ENCODE data around the gene GMDS.

Gene GMDS

GRCh38 chr6:1594445-1595200 is 650.8 kb downstream of the GMDS start:
- no peak for DNase-seq

DNA sequence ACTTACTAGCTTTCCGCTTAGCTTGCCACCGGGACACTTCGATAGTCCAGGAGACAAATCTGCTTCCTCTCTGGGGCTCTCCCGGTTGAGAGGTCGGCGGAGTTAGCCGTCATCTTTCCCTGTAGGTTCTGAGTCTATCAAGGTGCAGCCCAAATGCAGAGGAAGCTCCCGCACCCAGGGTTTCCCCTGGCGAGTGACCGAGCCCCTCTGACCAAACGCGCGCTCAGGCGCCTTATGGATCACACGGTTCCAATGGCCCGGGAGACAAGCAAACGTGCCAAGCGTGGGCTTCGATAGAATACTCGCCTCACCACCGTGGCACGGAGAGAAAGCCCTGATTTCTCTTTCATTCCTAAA is 651.5 kb downstream of the GMDS start:
- no peak for DNase-seq

DNA sequence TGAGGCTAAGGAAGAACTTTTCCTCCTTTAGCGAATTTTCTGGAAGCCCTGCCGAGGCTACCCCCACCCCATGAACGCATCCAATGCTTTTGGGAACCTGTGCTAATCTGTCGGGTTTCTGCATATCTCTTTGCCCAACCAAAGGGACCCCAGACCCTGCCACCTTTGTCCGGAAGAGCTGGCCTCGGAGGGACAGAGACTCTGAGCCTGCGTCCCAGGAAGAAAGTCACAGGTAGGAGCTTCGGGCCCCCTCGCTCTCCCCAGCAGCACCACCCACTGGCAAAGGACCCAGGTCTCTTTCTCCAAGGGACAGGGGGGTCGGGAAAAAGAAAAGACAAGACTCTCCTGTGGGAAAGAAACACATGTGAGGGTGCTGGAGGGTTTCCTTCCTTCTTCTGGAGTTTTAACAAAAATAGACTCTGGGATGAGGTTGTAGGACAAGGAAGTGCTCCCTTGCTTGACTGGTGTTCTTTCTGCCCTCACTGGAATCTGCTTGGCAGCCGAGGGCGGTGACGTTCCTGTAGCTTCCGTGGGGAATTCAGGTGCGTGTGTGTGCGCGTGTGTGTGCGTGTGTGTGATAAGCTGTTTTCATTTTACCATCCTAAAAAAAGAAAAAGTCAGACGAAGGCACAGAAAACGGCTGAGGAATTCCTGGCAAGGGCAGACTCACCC is 652.0 kb downstream of the GMDS start:
- no peak for DNase-seq

DNA sequence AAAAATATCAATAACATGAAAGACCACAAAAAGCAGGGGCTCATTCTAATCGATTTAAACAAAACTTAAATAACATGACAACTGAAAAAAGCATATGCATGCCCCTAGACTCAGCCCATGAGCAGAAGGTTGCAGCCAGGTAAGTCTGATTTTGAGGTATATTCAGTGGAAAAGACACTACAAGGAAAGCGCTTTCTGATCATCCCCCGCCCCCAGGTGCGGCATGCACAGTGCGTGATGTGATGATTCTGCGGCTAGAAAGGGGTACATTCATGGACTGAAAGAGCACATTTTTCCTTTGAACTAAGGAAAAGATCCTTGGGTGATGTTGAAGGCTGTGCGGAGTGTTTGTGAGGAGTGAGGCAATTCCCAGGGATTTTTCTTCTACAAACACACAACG is 652.6 kb downstream of the GMDS start:
- no peak for DNase-seq

- no peak for DNase-seq
Observed at GRCh38 chr6:1591926-1592325, 653.5 kb downstream of the GMDS start.

- DNase-seq = no peak
Observed at GRCh38 chr6:1591243-1591642, 654.2 kb downstream of the GMDS start.

DNA sequence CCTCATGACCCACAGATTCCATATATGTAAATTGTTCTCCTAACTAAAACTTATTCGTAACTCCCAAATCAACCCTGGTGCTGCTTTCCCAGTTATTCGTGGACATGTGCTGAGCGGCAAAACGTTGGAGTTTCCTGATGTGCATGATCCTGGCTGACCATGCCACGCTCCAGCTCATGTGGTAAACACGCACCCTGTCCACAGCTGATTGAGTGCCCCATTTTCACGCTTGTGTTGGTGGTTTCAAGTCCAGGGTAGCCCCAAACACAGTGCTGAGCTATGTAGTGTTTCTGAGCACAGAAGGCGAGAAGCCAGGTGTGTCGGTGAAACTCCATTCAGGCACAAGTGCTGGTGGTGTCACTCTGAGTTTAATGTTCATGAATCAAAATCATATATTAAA is 654.8 kb downstream of the GMDS start:
- no peak for DNase-seq

DNA sequence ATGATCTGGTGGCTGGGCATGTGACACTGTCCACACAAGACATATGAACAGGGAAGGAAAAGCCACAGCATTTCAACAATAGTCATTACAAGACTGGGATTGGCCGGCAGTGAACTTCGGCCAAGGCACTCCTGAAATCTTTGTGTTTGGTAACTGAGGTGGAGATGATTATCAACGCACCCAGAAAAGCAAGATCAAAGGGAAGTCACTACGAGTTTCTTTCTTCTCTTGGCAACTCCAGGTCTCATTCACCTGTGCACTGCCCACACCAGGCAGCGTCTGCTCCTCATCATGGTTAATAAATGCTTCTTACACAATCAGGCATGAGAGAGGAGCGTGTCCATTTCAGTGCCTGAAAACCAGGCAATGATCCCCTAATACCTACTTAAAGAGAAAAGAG is 656.2 kb downstream of the GMDS start:
- DNase-seq = no peak

GRCh38 chr6:1587977-1588376 is 657.4 kb downstream of the GMDS start:
- no peak for DNase-seq

GRCh38 chr6:1587546-1587945 is 657.9 kb downstream of the GMDS start:
- DNase-seq = no peak

GRCh38 chr6:1586861-1587450 is 658.4 kb downstream of the GMDS start:
- no peak for DNase-seq

- DNase-seq = no peak
Observed at GRCh38 chr6:1586256-1586655, 659.1 kb downstream of the GMDS start.

GRCh38 chr6:1585669-1586049 is 659.7 kb downstream of the GMDS start:
- no peak for DNase-seq

- no peak for DNase-seq
Observed at GRCh38 chr6:1584996-1585668, 660.3 kb downstream of the GMDS start.

GRCh38 chr6:1584146-1584545 is 661.3 kb downstream of the GMDS start:
- no peak for DNase-seq

DNA sequence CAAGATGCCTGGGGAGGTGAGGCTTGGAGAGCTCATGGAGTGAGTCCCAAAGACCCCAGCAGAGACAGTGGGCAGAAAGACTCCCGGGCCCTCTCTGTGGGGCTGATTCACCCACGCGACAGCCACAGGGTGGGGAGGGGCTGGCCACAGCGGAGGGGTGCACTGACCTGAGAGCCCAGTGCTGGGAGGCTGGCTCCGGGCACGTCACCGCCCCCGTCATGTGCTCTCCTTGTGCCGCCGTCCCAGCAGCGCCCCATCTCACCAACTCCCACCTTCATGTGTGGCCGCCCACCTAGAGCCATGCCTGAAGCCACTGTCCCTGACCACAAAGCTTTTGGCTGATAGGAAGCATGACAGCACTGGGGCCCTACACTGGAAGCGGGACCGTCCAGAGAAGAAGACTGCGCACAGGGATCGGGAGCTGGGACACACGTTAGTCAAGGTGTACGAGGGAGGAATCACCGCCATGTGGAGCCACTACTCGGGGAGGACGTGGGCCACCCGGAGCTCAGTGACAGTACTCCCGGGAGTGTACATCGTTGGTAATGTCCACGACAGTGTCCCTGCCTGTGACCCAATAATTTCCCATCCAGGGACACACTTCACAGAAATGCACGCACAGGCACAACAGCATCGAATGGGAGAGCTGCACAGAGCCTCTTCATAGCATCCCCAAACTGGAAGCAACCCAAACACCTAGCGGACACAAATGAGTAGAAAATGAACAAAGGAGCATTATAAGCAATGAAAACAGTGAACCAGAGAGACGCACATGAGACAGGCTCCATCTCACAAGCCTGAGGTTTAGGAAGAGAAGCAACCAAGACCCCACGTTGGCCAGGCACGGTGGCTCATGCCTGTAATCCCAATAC is 664.0 kb downstream of the GMDS start:
- DNase-seq = no peak

- no peak for DNase-seq
Observed at GRCh38 chr6:1580585-1580984, 664.8 kb downstream of the GMDS start.

- DNase-seq = no peak
Observed at GRCh38 chr6:1580109-1580508, 665.3 kb downstream of the GMDS start.

GRCh38 chr6:1579096-1579495 is 666.3 kb downstream of the GMDS start:
- no peak for DNase-seq

DNA sequence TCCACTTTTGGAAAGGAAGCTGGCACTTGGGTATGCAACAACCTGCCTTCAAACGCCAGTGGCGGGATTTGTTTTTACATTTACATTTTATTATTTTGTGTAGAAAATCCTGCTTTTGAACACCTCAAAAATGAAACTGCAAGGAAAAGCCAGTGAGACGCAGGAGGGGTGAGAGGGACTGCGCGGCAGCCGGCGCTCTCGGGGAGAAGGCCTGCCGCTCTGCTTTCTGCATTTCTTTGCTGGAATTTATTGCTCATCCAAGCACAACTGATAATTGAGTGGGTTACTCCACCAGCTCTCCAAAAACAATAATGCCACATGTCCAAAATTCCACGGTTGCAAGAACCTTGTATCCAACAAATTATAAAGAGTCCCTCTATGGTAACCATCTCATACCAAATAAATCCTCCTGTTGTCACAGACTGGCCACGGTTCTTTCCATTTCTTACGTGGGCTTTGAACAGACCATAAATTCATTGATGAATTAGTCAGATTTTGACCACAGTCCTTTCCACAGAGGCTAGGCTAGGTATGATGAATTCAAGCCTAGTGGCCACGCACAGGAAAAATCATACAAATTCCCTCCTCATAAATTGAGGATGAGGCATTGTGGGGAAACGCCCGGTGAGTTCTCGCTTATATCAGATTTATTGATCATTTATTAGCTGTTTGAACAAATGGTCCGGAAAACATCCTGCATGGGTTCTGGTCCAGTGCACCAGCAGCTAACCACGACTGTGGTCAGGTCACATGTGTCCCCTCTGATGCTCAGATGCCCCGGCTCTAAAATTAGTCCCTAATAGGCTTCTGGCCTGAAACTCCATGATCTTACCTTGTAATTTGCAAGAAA is 667.3 kb downstream of the GMDS start:
- DNase-seq = no peak

GRCh38 chr6:1577146-1577680 is 668.2 kb downstream of the GMDS start:
- no peak for DNase-seq

- no peak for DNase-seq
Observed at GRCh38 chr6:1576711-1577110, 668.7 kb downstream of the GMDS start.

Data from NCI-H446 (cell line).